A673 (cell line): ENCODE data around the gene EXD3.

Experiments
- EZH2 ChIP-seq: fragments of 200-600 bp; sonication (generic); IDR thresholded peaks from 2 replicates; pipeline ENCODE4 v1.6.1; 2017; ENCODE audit warnings: borderline replicate concordance, low read depth, mild to moderate bottlenecking, mixed read lengths, antibody characterized with exemption, low read length; ENCODE audit not compliant: poor library complexity, severe bottlenecking
- TF ChIP-seq, protein P1 (sequence below): fragments of 300-800, 200-600 bp; sonication (generic); conservative IDR thresholded peaks from 2 replicates; pipeline ENCODE4 v1.5.1; 2017; ENCODE audit warnings: low read depth, mild to moderate bottlenecking, antibody characterized with exemption, low read length, moderate library complexity, mixed read lengths

DNA sequence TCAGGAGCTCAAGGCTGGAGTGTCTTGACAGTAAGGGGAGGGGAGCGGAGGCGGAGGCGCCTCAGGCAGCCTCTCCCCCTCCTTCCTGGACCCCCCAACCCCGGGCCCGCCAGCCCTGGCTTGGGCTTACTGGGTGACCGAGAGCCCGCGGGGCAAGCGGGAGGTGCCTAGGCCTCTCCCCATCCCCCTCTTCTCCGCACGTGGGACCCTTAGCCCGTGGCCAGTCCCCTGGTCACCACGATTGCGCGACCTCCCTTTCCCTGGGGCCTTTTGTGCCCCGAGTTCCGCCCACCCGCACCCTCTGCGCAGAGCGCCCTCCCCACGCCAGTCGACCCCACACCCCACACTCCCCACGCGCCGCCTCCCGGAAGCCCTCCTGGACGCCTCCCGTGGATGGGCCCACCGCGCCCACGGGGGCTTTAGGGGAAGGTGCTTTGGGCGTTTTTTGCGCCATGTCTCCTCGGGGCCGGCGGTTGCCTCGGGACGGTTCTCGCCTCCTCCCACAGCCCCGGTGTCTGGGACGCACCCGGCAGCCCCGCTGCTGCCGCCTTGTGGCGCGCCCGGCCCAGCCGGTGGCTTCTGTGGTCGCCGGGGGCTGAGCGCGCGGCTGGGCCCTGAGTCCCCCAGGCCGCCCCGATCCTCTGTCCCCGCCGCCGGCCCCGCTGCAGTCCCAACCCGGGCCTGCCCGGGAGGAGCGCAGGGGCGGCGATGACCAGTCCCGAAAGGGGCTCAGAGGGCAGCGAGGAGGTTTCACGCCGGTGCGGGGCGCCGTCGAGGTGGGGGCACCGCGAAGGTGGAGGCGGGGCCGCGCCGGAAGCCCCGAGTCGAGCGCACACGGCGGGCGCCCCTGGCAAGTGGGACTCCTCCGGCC, 142.3 kb downstream of the EXD3 start:
- TF ChIP-seq, protein P1, sequence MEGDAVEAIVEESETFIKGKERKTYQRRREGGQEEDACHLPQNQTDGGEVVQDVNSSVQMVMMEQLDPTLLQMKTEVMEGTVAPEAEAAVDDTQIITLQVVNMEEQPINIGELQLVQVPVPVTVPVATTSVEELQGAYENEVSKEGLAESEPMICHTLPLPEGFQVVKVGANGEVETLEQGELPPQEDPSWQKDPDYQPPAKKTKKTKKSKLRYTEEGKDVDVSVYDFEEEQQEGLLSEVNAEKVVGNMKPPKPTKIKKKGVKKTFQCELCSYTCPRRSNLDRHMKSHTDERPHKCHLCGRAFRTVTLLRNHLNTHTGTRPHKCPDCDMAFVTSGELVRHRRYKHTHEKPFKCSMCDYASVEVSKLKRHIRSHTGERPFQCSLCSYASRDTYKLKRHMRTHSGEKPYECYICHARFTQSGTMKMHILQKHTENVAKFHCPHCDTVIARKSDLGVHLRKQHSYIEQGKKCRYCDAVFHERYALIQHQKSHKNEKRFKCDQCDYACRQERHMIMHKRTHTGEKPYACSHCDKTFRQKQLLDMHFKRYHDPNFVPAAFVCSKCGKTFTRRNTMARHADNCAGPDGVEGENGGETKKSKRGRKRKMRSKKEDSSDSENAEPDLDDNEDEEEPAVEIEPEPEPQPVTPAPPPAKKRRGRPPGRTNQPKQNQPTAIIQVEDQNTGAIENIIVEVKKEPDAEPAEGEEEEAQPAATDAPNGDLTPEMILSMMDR = peak; percentile 68
- no peak for TF ChIP-seq EZH2
